Measurements from ENCODE around the gene ZFY.

ZFY gene

DNA sequence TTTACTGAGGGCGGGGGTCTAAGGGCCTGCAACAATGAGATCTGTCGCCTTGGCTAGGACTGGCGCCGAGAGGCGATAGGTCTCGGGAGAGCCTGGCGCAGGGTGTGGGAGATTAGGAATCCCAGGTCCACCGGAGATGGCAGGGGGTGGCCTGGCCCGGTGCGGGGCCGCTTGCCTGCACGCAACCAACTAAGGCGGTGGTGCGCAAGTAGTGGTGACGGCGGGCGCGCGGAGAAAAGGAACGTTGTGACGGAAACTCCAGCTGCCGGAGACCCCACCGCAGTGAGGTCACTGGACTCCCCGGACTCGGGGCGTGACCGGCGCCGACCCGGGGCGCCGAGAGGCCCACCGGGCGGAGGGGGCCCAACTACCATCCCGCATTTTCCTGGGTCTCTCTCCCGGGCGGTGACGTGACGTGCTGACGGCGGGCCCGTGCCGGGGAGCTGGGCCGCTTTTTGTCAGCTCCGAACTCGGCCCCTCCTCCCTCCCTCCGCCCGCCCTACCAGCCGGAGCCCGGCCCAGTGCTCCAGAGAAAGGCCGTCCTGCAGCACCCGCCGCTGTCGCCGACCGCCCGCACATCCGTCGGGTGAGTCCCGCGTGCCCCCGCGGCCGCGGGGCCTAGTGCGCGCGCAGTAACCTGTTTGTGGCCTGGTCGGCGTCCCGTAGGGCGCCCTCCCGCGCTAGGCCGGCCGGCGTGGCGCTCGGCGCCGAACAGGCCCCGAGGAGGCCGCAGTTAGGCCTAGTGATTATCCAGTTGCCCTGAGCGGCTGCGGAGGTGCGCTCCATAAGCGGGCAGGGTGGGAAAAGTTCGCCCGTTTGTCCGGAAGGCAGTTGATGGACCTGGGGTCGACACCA is at the start of gene ZFY:
Gene ZFY, plus strand, starts transcription at position 521 of the 855 bp plus-strand sequence. CDS start 18,556 bp downstream, outside the sequence.
- no peak for DNase-seq

DNA sequence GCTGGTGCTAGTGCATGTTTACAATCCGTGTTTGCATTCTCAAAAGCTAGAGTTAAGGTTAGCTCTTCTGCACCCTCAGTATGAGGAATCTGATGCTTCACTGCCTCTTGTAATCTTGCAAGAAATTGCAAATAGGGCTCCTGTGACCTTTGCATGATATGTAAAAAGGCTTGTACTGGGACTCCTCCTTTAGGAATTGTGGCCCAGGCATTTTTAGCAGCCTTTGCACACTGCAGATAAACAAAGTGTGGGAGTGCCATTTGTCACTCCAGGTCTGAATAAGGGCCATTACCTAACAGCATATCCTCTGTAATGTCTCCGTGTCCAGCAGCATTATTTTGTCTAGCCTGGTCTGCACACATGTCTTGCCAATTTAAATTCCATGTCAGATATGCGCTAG is 49.3 kb upstream of the ZFY start:
- DNase-seq, result no peak

DNA sequence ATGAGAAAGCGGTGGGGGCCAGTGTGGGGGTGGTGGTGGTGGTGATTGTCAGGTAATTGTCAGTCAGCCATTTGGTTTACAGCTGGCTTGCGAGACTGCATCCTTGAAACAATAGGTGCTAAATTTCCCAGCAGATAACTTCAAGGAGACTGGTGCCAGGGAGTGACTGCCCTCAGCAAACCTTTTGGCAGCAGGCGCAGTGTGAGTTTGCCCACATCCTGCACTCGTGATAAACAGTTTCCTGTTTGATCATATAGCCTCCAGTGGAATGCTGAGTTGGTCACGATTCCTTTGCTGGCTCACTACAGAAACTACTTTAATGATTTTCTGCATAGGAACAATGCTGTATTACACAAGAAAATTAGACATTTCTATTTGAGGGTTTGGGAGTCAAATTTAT is 47.8 kb upstream of the ZFY start:
- no peak for DNase-seq

DNA sequence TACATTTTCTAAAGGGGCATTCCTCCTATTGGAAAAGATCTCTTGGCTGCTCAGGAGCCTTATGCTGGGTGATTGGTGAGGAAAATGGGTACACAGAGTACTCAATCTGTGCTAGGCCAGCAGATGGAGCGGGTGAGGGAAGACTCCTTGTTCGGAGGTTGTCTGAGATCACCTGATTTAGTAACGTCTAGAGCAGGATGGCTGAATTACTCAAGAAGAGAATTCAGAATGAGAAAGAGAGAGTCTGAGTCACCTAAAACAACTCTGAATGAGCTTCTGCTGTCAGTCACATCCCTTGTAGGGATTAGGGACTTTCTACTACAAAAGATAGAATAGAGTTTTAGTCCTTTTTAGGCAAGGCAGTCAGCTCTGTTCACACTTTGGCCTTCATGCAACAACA is 47.2 kb upstream of the ZFY start:
- DNase-seq, result no peak

DNA sequence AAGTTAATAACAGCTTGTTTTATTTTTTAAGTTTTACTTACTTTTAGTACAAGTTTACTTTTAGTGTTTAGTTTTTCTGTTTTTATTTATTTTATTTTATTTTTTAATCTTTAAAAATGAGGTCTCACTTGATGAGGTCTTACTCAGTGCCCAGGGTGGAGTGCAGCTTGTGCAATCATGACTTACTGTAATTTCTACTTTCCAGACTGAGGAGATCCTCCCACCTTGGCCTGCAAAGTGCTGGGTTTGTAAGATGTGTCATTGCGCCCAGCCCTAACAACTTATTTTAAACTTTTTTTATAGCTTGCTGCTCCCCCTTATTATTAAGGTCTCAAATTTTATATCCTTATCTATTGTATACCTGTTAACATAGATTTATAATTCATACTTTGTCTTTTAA is 41.7 kb upstream of the ZFY start:
- no peak for DNase-seq

DNA sequence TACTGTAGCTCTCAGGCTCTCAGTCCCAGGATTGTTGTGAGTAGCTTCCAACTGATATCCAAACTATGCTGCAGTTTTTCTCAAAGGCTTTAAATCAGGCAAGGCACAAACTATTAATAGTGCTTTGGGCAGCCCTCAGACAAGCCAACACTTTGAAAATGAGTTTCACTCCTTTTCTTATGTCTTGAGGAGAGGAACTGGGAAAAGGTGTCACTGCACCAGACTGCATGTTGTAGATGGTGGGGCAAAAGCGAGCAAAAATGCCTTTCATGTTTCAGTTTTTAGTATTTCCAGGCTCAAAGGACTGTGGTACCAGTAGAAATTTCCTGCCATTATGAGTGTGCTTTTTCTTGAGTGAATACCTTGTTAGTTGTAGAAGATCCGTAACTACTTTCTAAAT is 39.1 kb upstream of the ZFY start:
- no peak for DNase-seq

DNA sequence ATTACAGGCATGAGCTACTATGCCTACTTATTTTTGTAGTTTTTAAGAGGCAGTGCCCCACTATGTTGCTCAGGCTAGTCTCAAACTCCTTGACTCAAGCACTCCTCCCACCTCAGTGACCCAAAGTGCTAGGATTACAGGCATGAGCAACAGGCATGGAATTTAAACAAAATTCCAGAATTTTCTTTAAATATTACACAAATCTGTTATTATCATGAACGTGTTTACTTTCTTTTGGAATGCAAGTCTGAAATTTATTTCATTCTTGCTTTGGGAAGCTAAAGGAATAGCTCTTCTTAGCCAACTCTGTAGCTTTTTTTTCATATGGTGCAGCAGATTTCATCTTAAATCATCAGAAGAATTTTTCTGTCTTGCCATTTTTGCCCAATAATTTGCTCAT is 27.8 kb upstream of the ZFY start:
- DNase-seq, result no peak

DNA sequence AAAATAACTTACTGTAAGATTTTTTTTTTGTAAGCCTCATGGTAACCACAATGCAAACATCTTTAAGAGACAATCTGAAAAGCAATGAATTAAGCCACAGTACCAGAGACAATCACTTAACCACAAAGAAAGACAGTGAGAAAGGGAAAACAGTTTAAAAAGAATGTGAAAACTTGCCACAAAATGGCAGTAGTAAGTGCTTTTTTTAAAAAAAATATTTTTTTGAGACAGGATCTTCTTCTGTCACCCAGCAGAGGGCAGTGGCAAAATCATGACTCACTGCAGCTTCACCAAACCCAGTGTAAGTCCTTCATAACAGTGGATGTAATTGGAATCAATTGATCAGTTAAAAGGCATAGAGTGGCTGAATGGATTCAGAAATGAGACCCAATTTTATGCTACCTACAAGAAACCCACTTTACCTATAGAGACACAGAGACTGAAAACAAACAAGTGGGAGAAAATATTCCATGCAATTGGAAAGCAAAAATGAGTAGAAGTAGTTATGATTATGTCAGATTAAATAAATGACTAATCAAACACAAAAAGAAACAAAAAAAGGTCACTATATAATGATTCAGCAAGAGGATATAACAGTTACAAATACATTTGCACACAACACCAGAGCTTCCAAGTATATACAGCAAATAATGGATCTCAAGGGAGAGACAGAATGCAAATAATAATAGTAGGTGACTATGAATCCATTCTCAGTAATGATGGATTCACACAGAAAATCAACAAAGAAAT is 21.9 kb upstream of the ZFY start:
- DNase-seq, result no peak

DNA sequence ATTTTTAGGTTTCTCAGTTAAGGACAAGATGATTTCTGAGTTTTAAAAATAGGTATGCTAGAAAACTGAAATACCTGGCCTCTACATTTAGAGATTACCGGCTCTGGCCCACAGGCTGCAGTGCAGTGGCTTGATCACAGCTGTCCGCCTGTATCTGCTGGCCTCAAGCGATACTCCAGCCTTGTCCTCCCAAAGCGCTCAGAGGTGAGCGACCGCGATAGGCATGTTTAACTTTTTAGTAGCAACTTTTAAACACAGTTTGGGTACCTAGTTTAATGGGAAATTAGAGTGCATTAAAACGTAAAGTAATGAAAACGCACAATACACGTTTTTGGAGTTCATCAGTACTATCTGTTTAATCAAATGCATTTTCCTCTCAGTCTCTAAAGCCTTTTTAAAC is 1.1 kb upstream of the ZFY start:
- DNase-seq, result no peak

DNA sequence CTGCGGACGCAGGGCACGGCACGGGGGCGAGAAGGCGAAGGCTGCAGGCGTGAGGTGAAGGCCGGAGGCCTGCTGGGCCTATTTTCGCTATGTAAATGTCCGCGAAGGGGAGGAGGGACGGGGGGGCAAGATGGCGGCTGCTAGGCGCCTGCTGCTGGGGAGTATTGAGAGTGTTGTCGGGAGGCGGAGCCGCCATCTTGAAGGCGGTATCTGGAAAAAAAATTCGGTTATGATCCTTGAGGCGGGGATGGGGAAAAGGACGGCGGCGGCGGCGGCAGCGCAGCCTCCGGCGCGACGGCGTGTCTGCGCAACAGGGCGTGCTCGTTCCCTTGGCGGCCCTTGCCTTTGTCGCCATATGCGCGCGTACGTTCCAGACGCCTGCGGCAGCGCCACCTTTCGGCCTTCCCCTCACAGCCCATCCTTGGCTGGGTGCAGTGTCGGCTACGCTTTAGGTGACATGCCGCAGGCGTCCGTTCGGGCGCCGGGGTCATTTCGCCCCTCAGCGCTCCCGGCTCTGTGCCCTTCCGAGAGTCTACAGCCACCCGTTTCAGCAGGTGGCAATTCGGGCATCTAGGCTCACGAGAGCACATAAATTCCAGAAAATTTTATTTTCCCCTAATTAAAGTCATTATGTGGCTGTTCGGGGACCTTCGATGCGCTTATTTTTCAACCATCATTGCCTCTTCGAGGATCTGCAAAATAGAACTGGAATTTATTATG is 695 bp downstream of the ZFY start:
- no peak for DNase-seq

DNA sequence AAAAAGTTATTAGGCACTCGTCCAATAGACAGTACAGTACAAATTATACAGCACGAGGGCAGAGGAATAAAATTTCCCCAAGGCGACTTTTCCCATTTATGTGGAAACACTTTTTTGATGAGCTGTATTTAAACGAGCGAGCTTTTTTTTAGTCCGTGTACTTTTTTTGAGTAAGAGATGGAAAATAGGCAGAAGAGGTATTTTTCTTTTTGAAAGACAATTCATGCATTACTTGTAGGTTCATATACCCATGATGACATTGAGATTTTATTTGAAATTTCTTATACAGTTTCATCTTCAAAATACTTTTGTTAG is 1.2 kb downstream of the ZFY start:
- DNase-seq, result no peak

DNA sequence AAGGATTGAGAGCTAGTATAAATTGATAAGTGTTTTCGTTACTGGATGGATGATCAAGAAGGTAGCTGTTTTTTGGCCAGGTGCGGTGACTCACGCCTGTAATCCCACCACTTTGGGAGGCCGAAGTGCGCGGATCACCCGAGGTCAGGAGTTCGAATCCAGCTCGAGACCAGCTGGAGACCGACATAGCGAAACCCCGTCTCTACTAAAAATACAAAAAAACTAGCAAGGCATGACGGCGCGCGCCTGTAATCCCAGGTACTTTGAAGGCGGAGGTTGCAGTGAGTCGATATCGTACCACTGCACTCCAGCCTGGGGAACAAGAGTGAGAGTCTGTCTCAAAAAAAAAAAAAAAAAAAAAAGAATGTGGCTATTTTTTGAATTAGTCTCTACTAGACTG is 2.0 kb downstream of the ZFY start:
- no peak for DNase-seq

DNA sequence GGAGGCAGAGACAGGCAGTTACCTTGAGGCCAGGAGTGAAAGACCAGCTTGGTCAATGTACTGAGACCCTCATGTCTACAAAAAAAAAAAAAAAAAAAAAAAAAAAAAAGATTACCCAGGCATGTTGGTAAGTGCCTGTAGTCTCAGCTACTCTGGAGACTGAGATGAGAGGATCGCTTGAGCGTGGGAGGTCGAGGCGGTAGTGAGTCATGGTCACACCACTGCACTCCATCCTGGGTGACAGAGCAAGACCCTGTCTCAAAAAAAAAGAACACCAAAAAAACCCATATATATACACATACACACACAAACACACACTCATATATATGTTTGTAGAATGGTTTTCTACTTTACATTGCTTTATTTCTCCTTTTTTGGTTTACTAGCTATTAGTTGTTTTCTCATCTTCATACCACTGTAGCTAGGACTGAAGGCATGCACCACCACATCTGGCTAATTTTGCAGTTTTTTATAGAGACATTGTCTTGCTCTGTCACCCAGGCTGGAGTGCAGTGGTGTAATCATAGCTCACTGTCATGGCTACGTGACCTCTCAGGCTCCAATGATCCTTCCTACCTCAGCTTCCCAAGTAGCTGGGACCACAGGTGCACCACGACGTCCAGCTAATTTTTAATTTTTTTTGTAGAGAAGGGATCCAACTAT is 14.5 kb downstream of the ZFY start:
- DNase-seq, result no peak

DNA sequence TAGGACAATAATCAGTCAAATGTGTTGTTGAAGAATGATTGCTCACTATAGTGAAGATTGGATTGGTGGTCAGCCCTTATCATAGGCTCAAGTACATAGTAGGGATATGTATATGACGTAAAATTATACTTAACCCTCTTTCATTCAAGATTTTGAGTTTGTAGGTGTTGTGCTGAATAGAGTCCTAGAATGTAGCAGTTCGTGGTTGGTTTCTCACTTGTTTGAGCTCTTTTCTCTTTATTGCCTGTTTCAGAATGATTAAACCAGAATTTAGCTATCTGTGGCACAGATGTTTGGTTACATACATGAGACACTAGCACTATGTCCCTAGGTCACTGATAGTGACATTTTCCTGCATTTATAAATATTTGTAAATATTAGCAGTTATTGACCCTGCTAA is 15.5 kb downstream of the ZFY start:
- DNase-seq, result no peak

DNA sequence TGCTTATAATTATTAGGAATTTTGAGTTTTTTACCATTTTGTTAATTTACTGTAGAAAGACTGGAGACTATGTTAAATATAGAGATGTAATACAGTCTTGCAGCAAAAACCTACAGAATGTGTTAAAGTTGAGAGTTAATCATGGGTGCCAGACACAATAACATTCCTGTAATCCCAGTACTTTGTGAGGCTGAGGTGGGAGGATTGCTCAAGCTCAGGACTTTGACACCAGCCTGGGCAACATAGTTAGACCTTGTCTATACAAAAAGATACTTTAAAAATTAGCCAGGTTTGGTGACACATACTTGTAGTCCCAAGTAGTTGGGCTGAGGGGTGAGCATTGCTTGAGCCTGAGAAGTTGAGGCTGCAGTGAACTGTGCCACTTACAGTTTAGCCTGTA is 17.7 kb downstream of the ZFY start:
- no peak for DNase-seq

DNA sequence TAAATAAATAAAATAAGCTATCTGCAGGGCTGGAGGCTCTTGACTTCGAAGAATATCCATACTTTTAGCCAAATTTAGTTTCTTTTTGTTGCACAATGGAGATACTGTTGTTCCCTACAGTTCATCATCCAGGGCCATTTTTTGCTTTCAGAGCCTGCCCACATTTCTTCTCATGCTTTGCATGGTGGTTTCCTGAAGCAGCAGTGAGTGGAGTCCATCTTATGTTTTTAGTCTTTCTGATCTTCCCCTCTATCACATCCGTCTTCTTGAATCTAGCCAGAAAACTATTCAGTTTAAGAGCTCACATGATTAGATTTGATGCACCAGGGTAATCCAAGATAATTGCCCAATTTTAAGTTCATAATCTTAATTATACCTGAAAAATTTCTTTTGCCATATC is 19.6 kb downstream of the ZFY start:
- DNase-seq, result no peak

DNA sequence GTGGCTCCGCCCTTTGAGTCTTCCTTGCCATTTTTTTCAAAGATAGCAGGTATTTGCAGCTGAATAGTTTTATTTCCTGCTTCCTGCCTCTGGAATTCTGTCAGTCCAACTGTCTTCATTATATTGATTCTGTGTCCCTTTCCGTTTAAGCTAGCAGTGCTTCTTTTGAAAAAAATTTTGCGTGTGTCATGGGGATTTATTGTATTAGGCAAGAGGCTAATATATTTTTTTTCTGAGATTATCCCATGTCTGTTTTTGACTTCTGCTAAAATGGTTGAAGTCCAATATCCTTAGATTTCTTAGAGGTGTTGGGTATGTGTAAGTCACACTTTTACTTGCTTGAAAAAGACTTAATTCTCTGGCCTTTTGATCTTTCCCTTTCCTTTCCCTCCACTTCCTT is 20.4 kb downstream of the ZFY start:
- no peak for DNase-seq

DNA sequence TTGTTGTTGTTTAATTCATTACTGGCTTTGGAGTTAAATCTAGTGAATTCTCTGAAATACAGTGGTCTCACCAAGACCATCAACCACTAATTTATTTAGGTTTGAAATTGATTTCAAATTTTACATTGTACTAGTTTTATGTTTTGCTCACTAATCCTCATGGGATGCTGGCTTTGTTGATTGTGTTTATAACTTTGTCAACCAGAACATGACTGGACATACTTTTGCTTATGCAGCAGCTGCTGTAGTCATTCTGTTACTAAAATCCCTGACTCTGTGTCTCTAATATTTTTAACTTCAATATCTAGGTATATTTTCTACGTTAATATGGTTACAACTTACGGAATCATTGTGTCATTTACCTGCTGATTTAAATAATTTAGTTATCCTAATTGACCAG is 26.9 kb downstream of the ZFY start:
- DNase-seq, result no peak

DNA sequence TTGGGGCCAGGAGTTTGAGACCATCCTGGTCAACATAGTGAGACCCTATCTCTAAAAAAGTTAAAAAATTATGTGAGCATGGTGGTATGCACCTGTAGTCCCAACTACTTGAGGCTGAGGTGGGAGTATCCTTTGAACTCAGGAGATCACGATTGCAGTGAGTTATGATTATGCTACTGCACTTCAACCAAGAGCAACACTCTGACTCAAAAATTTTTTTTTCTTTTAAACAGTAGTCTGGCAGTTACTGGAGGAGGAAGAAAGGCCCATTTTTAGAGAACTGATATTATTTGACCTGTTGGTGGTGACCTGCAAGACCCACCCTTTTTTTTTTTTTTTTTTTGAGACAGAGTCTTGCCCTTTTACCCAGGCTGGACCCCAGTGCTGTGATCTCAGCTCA is 29.6 kb downstream of the ZFY start:
- no peak for DNase-seq

DNA sequence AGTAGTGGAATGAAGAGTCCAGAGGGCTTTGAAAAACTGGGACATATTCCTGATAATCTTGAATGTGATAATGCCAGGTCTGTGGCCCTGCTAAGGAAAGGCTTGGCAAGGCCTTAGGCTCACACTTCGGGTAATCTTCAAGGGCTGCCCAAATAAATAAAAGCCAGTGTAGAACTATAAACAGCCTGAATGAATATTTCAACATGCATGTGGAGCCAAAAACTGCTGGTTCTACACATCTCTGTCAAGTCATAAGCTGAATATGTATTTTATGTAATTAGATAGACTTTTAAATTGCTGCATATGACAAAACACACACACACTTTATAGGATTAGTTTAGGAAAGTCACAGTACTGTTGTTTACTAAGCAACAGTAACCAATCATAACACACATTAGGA is 30.4 kb downstream of the ZFY start:
- DNase-seq, result no peak

DNA sequence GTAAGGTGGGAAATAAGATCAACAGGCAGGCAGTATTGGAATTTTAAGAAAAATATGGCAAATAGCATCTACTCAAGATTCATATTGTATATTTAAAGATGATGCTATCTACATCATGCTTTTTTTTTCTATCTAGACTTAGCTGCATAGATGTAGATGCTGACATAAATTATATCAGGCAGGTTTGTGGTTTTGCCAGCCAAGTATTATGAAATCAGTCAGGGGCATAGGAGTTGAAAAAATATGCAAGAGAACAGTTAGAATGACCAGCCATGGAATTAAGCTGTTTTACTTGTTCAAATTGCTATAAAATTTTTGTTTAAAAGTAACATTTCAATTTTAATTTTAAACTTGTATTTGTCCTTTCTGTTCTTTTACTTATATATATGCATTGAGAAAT is 34.4 kb downstream of the ZFY start:
- no peak for DNase-seq

DNA sequence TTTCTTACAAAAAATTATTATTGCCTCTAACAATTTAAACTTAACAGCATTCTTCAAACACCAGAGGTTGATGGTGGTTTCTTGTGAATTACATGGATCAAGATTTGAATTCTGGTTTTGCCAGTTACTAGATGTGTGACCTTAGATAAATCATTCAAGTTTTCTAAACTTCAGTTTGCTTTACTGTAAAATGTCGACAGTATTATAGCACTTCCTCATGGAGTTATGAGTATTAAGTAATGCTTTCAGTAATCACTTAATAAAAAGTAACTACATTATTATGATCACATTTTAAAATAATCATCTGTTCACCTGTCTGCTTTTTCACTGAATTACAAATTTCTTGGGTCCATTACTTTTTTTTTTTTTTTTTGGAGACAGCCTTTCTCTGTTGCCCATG is 37.5 kb downstream of the ZFY start:
- DNase-seq, result no peak

DNA sequence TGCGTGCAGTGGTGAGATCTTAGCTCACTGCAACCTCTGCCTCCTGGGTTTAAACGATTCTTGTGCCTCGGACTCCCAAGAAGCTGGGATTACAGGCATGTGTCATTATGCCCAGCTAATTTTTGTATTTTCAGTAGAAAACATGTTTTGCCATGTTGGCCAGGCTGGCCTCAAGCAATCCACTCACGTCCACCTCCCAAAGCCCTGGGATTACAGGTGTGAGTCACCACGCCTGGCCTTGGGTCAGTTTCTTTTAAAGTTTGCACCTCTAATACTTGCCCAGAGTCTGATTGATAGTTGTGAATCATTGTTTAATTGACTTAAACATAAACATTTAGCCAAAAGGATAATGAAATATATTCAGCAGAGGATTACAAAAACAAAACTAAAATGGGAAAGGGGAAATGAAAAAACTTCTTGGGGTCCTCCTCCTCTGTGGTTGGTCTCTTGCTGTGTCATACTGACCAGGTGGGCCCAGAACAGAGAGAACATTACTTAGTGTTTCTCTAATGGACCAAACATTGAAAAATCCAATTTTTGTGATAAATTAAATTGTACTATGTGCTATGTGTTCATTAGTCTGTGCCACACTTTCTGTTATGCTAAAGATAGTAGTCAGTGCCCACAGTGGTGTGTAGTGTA is 38.0 kb downstream of the ZFY start:
- DNase-seq, result no peak
